HG03378 (cell line): ENCODE measurements around the gene TNRC6B.
"Not testable (repeated sequence)": the region's sequence is repeated elsewhere in the genome, so short reads cannot be mapped to it uniquely, and the experiment has no call there.

Source experiments
- ATAC-seq: cut with Tn5 transposase; IDR thresholded peaks from one replicate; pipeline ENCODE4 v1.9.1; 2021; ENCODE audit warnings: mild to moderate bottlenecking, moderate library complexity; ENCODE audit not compliant: unreplicated experiment

TNRC6B gene

GRCh38 chr22:40281717-40282116, 104.0 kb downstream of the TNRC6B start:
- no peak for ATAC-seq

GRCh38 chr22:40285513-40285912, 107.8 kb downstream of the TNRC6B start:
- ATAC-seq, result no peak

- ATAC-seq, result no peak
Observed at GRCh38 chr22:40289991-40290459, 112.3 kb downstream of the TNRC6B start.

GRCh38 chr22:40290516-40290915, 112.8 kb downstream of the TNRC6B start:
- ATAC-seq, result no peak

GRCh38 chr22:40294696-40295095, 117.0 kb downstream of the TNRC6B start:
- no peak for ATAC-seq

GRCh38 chr22:40300316-40300715, 122.6 kb downstream of the TNRC6B start:
- ATAC-seq, result no peak

GRCh38 chr22:40300884-40301672, 123.4 kb downstream of the TNRC6B start:
- no peak for ATAC-seq

GRCh38 chr22:40302149-40302548, 124.4 kb downstream of the TNRC6B start:
- no peak for ATAC-seq

- no peak for ATAC-seq
Observed at GRCh38 chr22:40305625-40306024, 127.9 kb downstream of the TNRC6B start.

- ATAC-seq, result no peak
Observed at GRCh38 chr22:40308999-40309573, 131.4 kb downstream of the TNRC6B start.

GRCh38 chr22:40309631-40310030, 131.9 kb downstream of the TNRC6B start:
- no peak for ATAC-seq

GRCh38 chr22:40310081-40310767, 132.5 kb downstream of the TNRC6B start:
- no peak for ATAC-seq

GRCh38 chr22:40310768-40311120, 133.0 kb downstream of the TNRC6B start:
- ATAC-seq, result no peak

- not testable (repeated sequence) for ATAC-seq
Observed at GRCh38 chr22:40311646-40312045, 133.9 kb downstream of the TNRC6B start.

GRCh38 chr22:40312050-40312449, 134.3 kb downstream of the TNRC6B start:
- no peak for ATAC-seq

GRCh38 chr22:40313007-40313406, 135.3 kb downstream of the TNRC6B start:
- ATAC-seq, result no peak

- ATAC-seq, result no peak
Observed at GRCh38 chr22:40314041-40314440, 136.3 kb downstream of the TNRC6B start.

- ATAC-seq, result no peak
Observed at GRCh38 chr22:40320687-40321086, 143.0 kb downstream of the TNRC6B start.

GRCh38 chr22:40322021-40322420, 144.3 kb downstream of the TNRC6B start:
- ATAC-seq, result no peak

- ATAC-seq, result no peak
Observed at GRCh38 chr22:40322818-40323447, 145.2 kb downstream of the TNRC6B start.

- ATAC-seq, result no peak
Observed at GRCh38 chr22:40323681-40324171, 146.0 kb downstream of the TNRC6B start.
